Stimulated activated CD8-positive, alpha-beta memory T cell treated with anti-CD3 and anti-CD28 coated beads, Interleukin-7, amount 100 ng/mL, for 48 hours (primary cell): ENCODE results near the gene HSD11B2.
A peak's percentile ranks its signal among the peaks of the same experiment; 100 is the strongest.

Experiments used
- DNase-seq, 2 donors: peaks; one replicate each; pipeline ENCODE4 v3.0.0-alpha.2; 2020; ENCODE audit warnings: low read depth in 1 of 2; ENCODE audit errors: extremely low read depth in 1 of 2

The HSD11B2 gene

DNA sequence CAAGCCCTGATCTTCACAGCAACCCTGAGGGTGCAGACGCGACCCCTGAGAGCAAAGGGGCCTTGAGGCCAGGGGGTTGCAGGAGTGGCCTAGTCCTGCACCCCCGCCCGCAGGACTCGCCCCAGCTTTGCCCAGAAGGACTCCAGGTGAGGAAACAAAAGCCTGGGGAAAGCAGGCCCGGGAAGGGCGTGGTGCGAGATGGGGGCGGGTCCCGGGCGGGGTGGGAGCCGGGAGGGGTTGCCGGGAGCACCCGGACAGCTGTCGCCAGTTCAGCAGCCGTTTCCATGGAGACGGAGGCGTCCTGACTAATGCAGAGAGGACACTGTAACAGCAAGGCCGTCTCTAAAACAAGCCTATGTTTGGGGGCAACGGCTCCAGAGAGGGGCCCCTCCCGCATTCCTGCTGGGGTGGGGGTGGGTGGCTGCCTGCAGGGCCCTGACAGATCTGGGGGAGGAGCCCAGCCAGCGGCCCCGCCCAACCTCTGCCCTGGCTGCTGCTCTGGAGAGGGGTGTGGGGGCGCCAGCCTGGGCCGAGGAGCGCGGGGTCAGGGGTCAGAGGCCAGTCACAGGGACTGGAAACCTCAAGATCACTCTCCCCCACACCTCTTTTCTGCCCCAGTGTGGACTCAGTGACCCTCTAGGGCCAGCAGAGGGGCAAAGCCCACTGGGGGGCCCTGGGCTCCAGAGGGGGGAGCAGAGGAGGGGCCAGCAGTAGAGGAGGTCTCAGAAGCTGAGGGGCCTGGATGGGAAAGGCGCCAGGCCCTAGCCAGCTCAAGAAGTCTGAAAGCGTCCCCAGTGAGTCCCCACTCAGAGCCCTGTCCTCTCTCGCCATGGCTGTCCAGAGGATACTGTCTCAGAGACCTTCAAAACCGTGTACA is 34.5 kb upstream of the HSD11B2 start:
- no peak for DNase-seq

DNA sequence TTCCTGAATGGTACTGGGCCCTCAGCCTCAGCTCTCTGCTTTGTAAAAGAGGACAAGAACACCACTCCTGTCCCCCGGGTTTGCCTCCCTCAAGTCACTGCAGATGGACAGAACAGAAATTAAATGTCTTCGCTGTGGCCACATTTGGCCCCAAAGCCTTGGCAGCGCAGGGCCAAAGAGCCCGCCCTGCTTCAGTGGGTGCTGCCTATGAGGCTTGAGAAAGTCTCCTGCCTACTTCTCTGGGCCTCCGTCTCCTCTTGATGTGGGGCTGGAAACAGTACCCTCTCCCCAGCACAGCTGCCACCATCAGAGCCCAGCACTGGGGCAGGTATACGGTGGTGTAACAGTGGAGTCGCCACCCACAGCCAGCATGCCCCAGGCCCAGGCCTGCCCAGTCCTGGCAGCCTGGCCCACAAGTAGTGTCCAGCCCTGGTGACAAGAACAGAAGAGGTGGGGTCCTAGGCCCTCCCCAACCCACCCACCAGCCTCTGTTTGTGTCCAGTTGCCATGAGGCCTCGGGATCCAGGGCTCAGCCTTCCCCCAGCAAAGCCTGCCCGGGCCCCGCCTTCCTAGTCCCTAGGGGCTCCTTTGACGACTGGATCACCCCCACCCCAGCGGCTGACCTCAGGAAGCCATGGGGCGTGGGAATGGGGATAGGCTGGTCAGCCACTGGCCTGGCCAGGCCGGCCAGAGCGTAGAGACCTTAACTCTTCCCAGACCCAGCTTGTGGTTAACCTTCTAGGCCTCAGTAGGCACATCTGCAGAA is 33.7 kb upstream of the HSD11B2 start:
- no peak for DNase-seq

DNA sequence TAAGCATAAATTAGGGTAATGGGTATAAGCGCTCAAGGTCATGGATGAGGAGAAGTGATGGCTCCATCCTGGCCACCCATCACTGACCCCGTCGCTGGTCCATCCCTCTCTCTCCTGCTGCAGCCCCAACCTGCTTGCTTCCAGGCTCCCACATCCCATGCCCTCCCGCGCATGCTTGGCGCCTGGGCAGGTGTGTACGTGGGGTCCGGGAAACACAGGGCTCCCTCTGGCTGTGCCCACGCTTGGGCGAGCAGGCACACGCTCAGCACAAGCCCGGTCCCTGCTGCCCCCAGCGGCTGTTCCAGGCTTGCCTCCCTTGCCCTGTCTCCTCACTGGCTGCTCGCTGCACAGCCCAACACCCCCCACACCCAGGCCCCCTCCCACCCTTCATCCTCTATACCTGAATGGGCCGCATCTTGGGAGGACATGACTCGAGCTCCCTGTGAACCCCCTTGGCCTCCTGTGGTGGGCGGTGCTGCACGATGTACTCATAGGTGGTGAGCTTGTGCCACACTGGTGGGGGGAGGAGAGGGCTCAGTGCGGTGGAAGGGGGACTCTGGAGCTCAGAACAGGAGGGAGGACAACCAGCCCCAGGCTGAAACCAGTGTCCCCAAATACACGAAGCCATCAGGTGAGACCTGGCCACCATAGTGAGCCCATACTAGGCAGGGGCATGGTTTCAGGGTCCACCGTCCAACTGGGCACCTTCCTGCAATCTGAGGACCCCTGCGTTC is 32.9 kb upstream of the HSD11B2 start:
- DNase-seq: no peak

DNA sequence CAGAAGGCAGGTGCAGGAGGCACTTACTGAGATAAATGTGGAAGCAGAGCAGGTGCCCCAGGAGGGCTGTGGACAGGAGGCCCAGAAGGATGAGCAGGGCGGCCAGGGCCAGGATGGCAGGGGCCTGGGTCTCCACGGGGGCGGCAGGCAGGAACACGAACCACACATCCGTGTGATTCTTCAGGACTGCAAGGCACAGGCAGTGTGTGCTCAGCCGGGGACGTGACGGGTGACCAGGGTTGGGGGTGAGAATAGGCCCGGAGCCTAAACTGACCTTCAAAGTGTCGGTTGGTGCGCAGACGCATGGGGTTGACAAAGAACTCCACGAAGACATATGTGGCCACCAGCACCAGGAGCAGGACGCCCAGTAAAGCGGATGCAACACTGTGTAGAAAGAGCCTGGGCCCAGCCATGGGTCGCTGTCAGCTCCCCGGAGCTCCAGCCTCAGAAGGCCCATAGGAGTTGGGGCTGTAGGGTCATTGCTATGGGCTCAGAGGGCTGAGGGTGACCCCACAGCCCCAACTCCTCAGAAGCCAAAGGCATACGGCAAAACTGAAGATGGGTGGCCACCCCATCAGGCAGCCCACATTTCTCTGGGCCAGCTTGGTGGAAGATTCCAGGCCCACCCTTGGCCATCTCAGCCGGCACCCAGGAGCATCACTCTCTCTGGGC is 32.2 kb upstream of the HSD11B2 start:
- no peak for DNase-seq

DNA sequence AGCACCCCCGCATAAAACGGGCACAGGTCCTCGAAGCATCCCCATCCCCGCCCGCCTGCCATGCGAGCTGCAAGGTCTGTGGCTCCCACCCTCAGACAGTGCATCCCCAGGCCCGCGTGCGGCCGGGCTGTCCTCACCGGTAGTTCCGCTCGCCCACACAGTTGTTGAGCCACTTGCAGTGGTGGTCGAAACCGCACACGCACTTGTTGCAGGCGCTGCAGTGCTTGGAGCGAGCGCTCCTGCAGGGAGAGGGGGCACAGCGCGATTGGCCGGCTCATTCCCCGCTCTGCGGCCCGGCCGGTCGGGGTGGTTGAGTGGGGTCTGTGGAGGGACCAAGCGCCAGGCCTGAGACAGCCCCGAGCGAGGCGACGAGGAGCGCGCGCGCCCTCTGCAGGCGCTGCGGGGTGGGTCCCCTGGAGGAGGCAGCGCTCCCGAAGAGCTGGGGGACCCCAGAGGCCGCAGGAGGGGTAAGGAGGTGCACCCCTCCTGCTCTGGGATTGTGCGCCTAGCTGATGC is 31.6 kb upstream of the HSD11B2 start:
- DNase-seq: peak; percentile 10 to 33

DNA sequence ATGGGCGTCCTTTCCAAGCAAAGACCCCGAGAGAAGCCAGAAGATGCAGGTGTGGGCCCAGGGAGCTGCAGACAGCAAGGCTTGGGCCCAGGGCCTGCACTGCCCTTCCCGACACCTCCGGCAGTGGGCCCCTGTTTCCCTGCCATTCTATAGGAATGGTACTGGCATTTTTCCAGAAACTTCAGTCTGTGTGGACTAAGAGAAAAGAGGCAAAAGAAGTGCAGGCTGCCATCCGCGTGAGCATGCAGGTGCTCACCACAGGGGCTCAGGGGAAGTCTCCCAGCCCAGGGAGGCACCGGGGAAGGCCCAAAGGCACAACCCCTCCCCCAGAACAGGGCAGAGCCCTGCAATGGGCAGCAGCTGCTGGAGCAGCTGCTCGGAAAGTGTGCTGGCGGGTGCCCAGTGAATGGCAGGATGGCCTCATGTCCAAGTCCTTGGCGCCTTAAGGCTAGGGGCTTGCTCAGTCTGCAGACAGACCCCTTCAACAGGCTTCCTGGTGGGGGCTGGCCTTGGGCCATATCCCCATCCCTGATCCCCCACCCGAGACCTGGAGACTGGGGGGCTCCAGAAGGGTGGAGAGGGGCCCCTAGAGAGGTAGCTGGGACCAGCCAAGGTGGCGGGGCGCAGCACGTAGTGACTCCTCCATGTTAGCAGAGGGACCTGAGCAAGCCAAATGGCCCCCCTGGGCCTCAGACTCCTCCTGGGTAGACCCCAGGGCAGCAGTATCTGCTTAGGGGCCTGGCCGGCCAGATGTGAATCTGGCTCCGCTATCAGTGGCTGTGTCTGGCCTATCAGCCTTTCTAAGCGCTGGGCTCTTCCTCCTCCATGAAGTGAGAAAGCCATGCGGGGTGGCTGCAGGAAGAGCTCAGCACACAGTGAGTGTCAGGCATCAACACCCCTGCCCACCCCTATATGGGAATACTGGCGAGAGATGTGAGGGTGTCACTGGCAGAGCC is 30.9 kb upstream of the HSD11B2 start:
- DNase-seq: no peak

DNA sequence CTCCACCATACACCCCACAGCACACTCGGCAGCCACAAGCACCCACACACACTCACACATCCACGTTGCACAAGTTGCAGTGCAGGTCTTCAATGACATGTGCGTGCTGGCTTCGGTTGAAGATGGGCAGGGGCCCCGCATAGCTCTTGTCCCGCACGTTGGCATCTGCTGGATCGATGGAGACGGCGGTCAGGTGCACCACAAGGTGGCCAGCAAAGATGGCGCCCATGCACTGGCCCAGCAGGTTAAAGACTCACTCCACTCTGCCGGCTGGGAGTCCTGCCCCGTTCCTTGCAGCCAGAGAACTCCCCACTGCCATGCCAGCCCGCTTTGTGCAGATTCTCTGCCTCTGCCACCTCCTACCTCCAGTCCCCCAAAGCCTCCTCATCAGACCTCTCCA is 30.0 kb upstream of the HSD11B2 start:
- DNase-seq: no peak

DNA sequence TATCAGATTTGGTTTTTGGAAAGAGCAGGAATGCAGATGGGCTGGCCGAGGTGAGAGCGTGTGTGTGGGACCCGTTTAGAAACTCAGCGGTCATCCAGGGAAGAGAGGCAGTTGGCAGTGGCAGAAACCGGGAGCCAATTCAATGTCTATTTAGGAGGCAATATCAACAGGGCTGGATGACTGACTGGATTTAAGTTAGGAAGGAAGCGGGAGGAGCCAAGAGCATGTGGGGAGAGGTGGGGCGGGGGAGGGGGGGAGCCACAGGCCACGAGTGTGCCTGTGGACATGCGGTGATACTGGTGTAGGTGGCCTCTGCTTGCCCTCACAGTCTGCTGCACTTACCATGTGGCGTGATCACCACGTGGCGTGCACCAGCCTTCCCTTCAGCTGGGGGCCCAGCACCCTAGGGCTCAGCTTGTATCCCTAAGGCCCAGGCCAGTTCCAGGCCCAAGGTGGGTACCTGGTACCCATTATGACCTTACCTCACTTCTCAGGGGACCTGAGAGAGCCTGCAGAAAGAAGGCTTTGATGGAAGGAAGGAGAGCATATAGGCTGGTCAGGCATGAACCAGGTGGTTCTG is 26.9 kb upstream of the HSD11B2 start:
- DNase-seq: no peak

DNA sequence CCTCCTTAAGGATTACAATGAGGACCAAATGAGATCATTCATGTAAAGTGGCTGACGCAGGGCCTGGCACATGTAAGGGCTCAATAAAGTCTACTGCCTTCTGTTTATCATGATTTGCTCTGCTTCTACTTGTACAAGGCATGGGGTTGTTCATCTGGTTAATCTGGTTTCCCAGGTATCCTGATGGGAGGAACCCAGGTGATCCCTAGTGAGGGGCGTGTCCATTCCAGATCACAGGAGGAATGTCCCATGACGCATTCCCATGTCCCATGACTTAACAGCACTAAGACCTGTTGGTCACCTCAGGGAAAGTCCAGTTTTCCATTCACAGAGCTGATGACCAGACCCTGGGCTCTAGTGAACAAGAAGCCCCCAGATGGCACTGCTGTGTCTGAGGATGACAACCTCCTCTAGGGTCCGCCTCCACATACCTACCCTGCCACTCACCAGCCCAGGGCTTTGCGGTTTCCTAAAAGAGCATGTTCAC is 26.1 kb upstream of the HSD11B2 start:
- DNase-seq: no peak

DNA sequence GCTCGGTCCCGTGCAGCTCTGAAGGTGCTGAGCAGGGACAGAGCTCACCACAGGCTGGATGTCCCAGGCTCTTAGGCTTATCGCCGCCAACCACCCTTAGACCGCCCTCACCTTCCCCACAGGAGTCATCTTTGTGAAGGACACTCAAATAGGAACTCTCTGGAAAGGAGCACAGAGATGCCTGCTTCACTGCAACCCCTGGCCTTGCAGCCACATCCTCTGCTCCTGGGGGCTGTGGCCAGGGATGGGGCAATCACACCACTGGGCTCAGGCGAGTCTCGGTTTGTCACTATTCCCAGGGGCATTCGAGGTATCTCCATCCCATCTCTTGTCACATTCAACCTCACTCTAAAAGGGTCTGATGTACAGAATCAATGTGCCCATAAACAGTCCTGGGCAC is 25.6 kb upstream of the HSD11B2 start:
- no peak for DNase-seq

DNA sequence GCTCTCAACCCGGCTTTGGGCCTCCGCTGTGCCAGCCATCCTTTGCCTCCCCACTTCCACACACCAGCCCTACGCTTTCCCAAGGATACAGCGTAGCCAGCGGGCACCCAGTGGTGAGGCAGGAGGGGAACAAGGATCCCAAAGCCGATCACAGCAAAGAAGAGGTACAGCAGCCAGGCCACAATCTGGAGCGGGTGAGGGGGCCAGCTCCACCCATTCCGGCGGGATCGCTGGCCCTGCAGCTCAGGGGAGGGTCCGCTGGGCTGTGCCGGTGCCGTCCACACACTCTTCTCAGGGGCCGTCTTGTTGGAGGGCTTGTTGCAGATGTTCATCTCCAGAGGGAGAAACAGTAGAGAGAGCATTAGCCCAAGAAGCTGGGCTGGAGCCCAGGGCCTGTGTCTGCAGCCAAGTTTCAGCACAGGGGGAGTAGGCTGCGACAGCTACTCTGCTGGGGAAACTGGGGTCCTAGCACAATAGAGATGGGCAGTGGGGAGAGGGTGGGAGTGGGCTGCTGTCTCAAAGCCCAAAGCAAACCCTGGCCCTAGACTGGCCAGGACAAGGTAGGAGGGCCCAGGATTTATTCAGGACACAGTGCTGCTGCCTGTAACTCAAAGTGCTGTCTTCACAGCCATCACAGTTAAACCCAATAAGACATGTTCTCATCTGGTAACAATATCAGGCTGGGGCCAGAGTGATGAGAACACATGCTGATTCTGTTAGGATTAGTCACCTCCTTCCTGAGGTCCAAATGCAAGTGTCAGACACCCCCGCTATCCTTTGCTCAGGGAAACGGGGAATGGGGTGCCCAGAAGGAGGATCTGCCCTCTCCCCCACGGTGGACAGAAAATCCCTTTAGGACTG is 24.6 kb upstream of the HSD11B2 start:
- DNase-seq: no peak

DNA sequence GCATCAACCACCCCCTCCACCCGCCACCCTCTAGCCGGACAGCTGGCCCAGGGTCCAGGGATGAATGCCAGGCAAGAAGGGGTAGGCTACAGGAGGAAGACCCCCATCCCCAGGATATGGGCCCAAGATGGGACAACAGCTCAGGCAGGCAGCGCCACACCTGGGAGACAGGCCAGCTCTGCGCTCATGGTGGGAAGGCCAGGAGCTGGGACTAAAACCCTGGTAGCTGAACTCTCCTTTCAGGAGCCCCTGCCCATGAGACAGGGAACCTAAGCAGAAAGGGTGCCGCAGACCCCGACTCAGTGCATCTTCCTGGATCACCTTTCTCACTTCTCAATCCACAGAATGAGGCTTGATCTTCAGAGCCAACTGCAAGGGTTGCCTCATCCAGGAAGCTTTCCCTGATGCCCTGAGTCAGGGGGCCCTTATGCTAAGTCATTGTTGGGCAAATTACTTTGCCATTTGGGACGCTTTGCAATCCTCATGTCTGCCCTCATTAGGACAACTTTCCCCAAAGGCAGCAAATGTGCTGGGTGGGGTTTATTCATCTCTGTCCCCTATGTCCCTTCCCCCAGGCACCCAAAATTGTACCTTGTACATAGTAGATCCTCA is 23.6 kb upstream of the HSD11B2 start:
- DNase-seq: no peak

DNA sequence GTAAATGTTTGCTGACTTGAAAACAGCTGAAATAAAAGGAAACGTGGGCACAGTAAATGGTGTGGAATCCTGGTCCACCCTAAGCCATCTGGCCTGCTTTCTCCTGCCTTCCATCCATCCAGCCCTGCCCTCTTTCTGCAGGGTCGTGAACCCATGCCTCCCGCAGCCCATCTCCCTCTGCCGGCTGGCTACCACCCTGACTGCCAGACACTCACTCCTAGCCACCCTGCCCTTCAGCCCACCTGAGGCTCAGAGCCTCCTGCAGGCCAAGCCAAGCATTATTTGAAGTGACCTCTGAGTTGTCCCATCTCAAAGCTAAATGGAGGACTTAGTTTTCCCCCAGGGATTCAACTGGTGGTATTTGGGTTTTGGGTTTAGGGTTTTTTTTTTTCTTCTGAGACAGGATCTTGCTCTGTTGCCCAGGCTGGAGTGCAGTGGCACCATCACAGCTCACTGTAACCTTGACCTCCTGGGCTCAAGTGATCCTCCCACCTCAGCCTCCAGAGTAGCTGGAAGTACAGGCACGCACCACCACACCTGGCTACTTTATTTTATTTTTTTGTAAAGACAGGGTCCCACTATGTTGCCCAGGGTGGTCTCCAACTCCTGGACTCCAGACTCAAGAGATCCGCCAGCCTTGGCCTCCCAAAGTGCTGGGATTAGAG is 23.0 kb upstream of the HSD11B2 start:
- no peak for DNase-seq

DNA sequence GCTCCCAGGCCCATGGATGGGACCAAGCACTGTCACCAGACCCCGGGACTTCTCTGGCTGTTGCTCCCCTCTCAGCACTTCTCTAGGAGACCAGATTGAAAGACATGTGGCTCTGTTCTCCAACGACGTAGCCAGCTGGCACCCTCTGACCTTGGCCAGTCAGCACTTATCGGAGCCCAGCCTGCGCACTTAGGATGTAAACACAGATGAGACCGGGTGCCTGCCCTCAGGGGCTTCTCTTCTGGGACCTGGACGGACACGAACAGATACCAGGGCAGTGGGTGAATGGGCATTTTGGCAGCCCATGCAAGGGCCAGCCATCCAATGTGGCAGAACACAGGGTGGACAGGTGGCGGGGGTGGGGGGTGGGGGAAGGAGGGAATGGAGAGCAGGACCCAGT is 21.3 kb upstream of the HSD11B2 start:
- DNase-seq: no peak

DNA sequence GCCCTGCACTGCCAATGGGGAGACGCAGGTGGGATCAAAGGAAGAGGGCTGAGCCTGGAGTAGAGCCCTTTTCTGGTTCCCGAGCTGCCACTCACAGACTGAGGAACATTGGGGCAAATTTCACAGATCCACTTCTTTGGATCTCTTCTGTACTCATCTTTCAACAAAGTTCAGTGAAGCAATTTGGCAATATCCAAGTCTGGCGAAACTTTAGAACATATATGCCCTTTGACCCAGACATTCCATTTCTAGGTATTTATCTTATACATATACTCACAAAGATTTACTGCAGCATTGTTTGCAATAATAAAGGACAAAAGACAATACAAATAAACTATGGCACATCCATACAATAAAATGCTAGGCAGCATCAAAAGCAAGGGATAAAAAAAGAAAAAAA is 19.6 kb upstream of the HSD11B2 start:
- no peak for DNase-seq

DNA sequence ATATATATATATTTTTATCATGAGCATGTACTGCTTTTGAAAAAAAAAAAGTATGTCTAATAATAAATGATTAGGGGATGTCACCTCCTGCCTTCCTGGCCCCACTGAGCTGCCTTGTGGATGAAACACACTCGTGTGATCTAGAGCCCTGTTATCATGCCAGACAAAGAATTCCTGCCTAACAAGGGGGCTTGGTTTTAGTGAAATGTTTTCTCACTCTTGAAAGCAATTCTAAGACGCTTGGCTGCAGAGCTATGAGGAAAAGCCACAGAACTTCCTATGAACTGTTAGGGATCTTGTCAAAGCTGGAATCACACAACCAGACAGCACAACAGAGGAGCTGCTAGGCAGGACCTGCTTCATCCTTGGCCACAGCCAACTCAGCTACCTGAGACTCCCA is 18.6 kb upstream of the HSD11B2 start:
- DNase-seq: no peak
